Mucosa of rectum (tissue), 2 donors: ENCODE measurements around the gene IGFL3.
"Not testable (repeated sequence)": the region's sequence is repeated elsewhere in the genome, so short reads cannot be mapped to it uniquely, and the experiment has no call there.

Source experiments
- H3K27ac ChIP-seq, 2 donors: one replicate each; pipeline ENCODE4 v1.7.0; 2013; ENCODE audit warnings: inconsistent platforms in 2 of 2, low read depth in 2 of 2, low read length in 2 of 2
- H3K27me3 ChIP-seq, 2 donors: one replicate each; pipeline ENCODE4 v1.7.0; 2013; ENCODE audit warnings: low read length in 2 of 2; ENCODE audit not compliant: control insufficient read depth in 2 of 2, insufficient read depth in 2 of 2
- H3K36me3 ChIP-seq, 2 donors: one replicate each; pipeline ENCODE4 v1.7.0; 2013; ENCODE audit warnings: low read length in 2 of 2; ENCODE audit not compliant: control insufficient read depth in 2 of 2, insufficient read depth in 2 of 2
- H3K4me1 ChIP-seq, 2 donors: one replicate each; pipeline ENCODE4 v1.7.0; 2013; ENCODE audit warnings: low read length in 2 of 2, mild to moderate bottlenecking in 1 of 2; ENCODE audit not compliant: control insufficient read depth in 2 of 2, insufficient read depth in 2 of 2
- H3K4me3 ChIP-seq, 2 donors: one replicate each; pipeline ENCODE4 v1.7.0; 2013; ENCODE audit warnings: low read length in 2 of 2
- H3K9ac ChIP-seq, 2 donors: one replicate each; pipeline ENCODE4 v1.7.0; 2013; ENCODE audit warnings: low read length in 2 of 2, low read depth in 1 of 2, mild to moderate bottlenecking in 1 of 2
- H3K9me3 ChIP-seq, 2 donors: one replicate each; pipeline ENCODE4 v1.7.0; 2013; ENCODE audit warnings: low read length in 2 of 2; ENCODE audit not compliant: control insufficient read depth in 2 of 2
- donor health status: healthy.
- donor health status: Normal muscosa, but diverticular disease.

Gene IGFL3

GRCh38 chr19:46079576-46079975, 44.9 kb downstream of the IGFL3 start:
- H3K4me3 ChIP-seq = no peak overlapping the region
- peaks cover 28 to 37% of the 10 kb centered on the region in 2 donors for H3K27me3 ChIP-seq
- H3K27ac ChIP-seq = no peak overlapping the region

GRCh38 chr19:46078573-46079332, 45.7 kb downstream of the IGFL3 start:
- not testable (repeated sequence) for H3K4me3 ChIP-seq, H3K9ac ChIP-seq, H3K36me3 ChIP-seq, H3K9me3 ChIP-seq, H3K4me1 ChIP-seq
- Histone ChIP-seq H3K27me3 (peaks cover 30 to 40% of the 10 kb centered on the region in 2 donors), H3K27ac (peak overlapping the region in 1 of 2 donors; percentile 10)

More at GRCh38 chr19:46079576-46079975, 44.9 kb downstream of the IGFL3 start:
- Histone ChIP-seq H3K9me3 (no peaks in the 10 kb centered on the region), H3K9ac (no peak overlapping the region), H3K4me1 (peaks cover 4 to 6% of the 10 kb centered on the region in 2 donors), H3K36me3 (no peaks in the 10 kb centered on the region)

- Histone ChIP-seq H3K4me3 (peak overlapping the region in 1 of 2 donors; percentile 41), H3K27ac (no peak overlapping the region), H3K9me3 (no peaks in the 10 kb centered on the region), H3K27me3 (peaks cover 30 to 40% of the 10 kb centered on the region in 2 donors), H3K4me1 (peaks cover 4 to 6% of the 10 kb centered on the region in 2 donors), H3K9ac (no peak overlapping the region), H3K36me3 (no peaks in the 10 kb centered on the region)
These were observed 46.7 kb downstream of the IGFL3 start for GRCh38 chr19:46077815-46078167.

GRCh38 chr19:46076951-46077814, 47.3 kb downstream of the IGFL3 start:
- H3K4me1 ChIP-seq = peaks cover 4 to 6% of the 10 kb centered on the region in 2 donors
- H3K27ac ChIP-seq = no peak overlapping the region
- H3K27me3 ChIP-seq = peaks cover 30 to 38% of the 10 kb centered on the region in 2 donors
- H3K36me3 ChIP-seq = no peaks in the 10 kb centered on the region
- no peak overlapping the region for H3K9ac ChIP-seq
- H3K4me3 ChIP-seq = peak overlapping the region; percentile 41 to 50
- H3K9me3 ChIP-seq = no peaks in the 10 kb centered on the region

GRCh38 chr19:46076031-46076880, 48.2 kb downstream of the IGFL3 start:
- Histone ChIP-seq H3K4me1 (peaks cover 4 to 6% of the 10 kb centered on the region in 2 donors), H3K36me3 (no peaks in the 10 kb centered on the region), H3K4me3 (no peak overlapping the region), H3K27me3 (peaks cover 30 to 37% of the 10 kb centered on the region in 2 donors), H3K27ac (no peak overlapping the region), H3K9ac (no peak overlapping the region), H3K9me3 (no peaks in the 10 kb centered on the region)

GRCh38 chr19:46073268-46073922, 51.1 kb downstream of the IGFL3 start:
- Histone ChIP-seq H3K27me3 (peaks cover 25 to 31% of the 10 kb centered on the region in 2 donors), H3K4me3 (no peak overlapping the region), H3K9me3 (no peaks in the 10 kb centered on the region), H3K9ac (no peak overlapping the region), H3K27ac (no peak overlapping the region), H3K36me3 (no peaks in the 10 kb centered on the region), H3K4me1 (peaks cover 5 to 6% of the 10 kb centered on the region in 2 donors)
